HG03469 (cell line): Measurements from ENCODE around the gene GNPTG.
"Not testable (repeated sequence)": the region's sequence is repeated elsewhere in the genome, so short reads cannot be mapped to it uniquely, and the experiment has no call there.

ENCODE experiments used
- ATAC-seq: cut with Tn5 transposase; IDR thresholded peaks from one replicate; pipeline ENCODE4 v1.9.1; 2021; ENCODE audit warnings: mild to moderate bottlenecking, moderate library complexity, moderate number of reproducible peaks; ENCODE audit not compliant: unreplicated experiment

Gene GNPTG

GRCh38 chr16:1318268-1318545 is 33.5 kb upstream of the GNPTG start:
- no peak for ATAC-seq

- no peak for ATAC-seq
These were observed 32.7 kb upstream of the GNPTG start for GRCh38 chr16:1319041-1319440.

GRCh38 chr16:1320097-1320496 is 31.6 kb upstream of the GNPTG start:
- no peak for ATAC-seq

GRCh38 chr16:1320658-1321240 is 31.0 kb upstream of the GNPTG start:
- no peak for ATAC-seq

GRCh38 chr16:1322407-1322806 is 29.3 kb upstream of the GNPTG start:
- ATAC-seq: no peak

GRCh38 chr16:1323296-1324239 is 28.2 kb upstream of the GNPTG start:
- no peak for ATAC-seq

GRCh38 chr16:1324286-1324826 is 27.4 kb upstream of the GNPTG start:
- no peak for ATAC-seq

GRCh38 chr16:1325261-1325660 is 26.5 kb upstream of the GNPTG start:
- no peak for ATAC-seq

- no peak for ATAC-seq
These were observed 25.9 kb upstream of the GNPTG start for GRCh38 chr16:1325673-1326371.

GRCh38 chr16:1326391-1326790 is 25.3 kb upstream of the GNPTG start:
- ATAC-seq: no peak

GRCh38 chr16:1326946-1327618 is 24.6 kb upstream of the GNPTG start:
- no peak for ATAC-seq

- no peak for ATAC-seq
These were observed 24.1 kb upstream of the GNPTG start for GRCh38 chr16:1327619-1327947.

GRCh38 chr16:1328136-1328535 is 23.6 kb upstream of the GNPTG start:
- not testable (repeated sequence) for ATAC-seq

- not testable (repeated sequence) for ATAC-seq
These were observed 22.8 kb upstream of the GNPTG start for GRCh38 chr16:1328961-1329360.

- ATAC-seq: no peak
These were observed 21.3 kb upstream of the GNPTG start for GRCh38 chr16:1330260-1330914.

GRCh38 chr16:1330931-1331711 is 20.6 kb upstream of the GNPTG start:
- ATAC-seq: no peak

- no peak for ATAC-seq
These were observed 19.8 kb upstream of the GNPTG start for GRCh38 chr16:1331712-1332617.

GRCh38 chr16:1332618-1333148 is 19.0 kb upstream of the GNPTG start:
- no peak for ATAC-seq
